H1 (cell line): ENCODE results near the gene CXCR5. TPM values are rescaled to one million over a fixed set of nuclear protein-coding genes. Genes with fewer than 3 reads are reported as not detected.
A peak's percentile ranks its signal among the peaks of the same experiment; 100 is the strongest.

Experiments used
- CBX8 ChIP-seq: fragments of 300-800, 300-1000 bp; sonication (generic); IDR thresholded peaks from 2 replicates; pipeline ENCODE4 v1.7.1; 2016; ENCODE audit warnings: low read depth, low read length, borderline replicate concordance
- RBBP5 ChIP-seq: IDR thresholded peaks from 2 replicates; pipeline ENCODE4 v1.7.1; 2012; ENCODE audit warnings: low read depth, mild to moderate bottlenecking, inconsistent platforms, low read length, moderate library complexity, borderline replicate concordance
- polyA plus RNA-seq, 7 experiments: library from polyadenylated mRNA; depleted of rRNA in 3 of 7; stranded (reverse) in 5 of 7; unstranded in 2 of 7; fragments of >200 nt in 5 of 7; fragments of 200-250 nt in 2 of 7; gene quantifications; 1 replicate in 5 of 7; 2 replicates in 1 of 7; 4 replicates in 1 of 7; pipeline versions ENCODE4 v1.2.1 to v1.2.3, GENCODE V29; 2011 to 2013; ENCODE audit warnings: missing spikeins in 2 of 7, mixed read lengths in 2 of 7
- total RNA-seq: library from RNA; stranded (reverse); fragmentation: NEBNext Ultra II Directional; extraction: Animal tissue kit (Norgen Biotek cat#: 25700); gene quantifications from 2 replicates; pipeline ENCODE4 v1.2.1, GENCODE V29; 2021

Gene CXCR5
- total and polyA plus RNA-seq, 2 of the 8 experiments (the other 6 are each of a cell fraction or from before 2014, with no cell fraction given): not detected

GRCh38 chr11:118912742-118913410, 29.2 kb downstream of the CXCR5 start (continued):
- 0 out of 2 replicates have a peak, but pooled peaks have one; percentile 2 for TF ChIP-seq RBBP5
- TF ChIP-seq CBX8: no peak
